Right lobe of liver (tissue), 4 donors: Measurements from ENCODE around the gene TREX2.

ENCODE experiments used
- POLR2A ChIP-seq: fragments of 450-650 bp; IDR thresholded peaks from one replicate; pipeline ENCODE4 v1.6.1; 2017; ENCODE audit warnings: antibody characterized with exemption, mild to moderate bottlenecking
- TF ChIP-seq, protein P1 (sequence below), 4 donors: fragments of 200-600 bp in 3 of 4; fragments of 450-650 bp in 1 of 4; IDR thresholded peaks; one replicate each; pipeline versions ENCODE4 v1.5.1 to v1.8.0; 2016 to 2022; ENCODE audit warnings: antibody characterized with exemption in 4 of 4, mild to moderate bottlenecking in 2 of 4
- donor health status: DM: no; HTN: no; CAD: no.
- donor health status: DM: no; HTN: no; CAD: no.
- donor health status: DM: no; HTN: yes; CAD: no.

DNA sequence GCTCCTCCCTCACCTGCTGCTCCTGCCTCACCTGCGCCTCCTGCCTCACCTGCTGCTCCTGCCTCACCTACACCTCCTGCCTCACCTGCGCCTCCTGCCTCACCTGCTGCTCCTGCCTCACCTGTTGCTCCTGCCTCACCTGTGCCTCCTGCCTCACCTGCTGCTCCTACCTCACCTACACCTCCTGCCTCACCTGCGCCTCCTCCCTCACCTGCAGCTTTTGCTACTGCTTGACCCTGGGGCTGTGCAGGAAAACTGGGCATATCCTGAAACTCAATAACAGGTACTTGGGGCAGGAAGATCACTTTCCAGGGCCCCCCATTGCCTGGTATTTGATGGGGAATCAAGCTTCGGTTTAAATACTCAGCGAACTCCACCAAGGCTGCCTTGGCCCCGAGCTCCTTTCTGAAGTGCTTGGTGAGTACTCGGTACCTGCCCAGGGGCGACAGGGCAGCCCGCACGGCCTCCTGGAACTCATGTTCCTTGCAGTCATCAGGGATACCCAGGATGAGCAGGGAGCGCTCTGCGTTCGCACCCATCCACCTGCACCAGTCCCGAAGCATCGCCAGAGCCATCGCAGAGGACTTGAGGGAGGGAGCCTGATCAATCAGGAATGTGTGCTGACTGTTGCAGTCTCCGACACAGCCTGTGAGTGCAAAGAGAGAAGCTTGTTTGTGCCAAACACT is 47.4 kb downstream of the TREX2 start:
- TF ChIP-seq, protein P1, sequence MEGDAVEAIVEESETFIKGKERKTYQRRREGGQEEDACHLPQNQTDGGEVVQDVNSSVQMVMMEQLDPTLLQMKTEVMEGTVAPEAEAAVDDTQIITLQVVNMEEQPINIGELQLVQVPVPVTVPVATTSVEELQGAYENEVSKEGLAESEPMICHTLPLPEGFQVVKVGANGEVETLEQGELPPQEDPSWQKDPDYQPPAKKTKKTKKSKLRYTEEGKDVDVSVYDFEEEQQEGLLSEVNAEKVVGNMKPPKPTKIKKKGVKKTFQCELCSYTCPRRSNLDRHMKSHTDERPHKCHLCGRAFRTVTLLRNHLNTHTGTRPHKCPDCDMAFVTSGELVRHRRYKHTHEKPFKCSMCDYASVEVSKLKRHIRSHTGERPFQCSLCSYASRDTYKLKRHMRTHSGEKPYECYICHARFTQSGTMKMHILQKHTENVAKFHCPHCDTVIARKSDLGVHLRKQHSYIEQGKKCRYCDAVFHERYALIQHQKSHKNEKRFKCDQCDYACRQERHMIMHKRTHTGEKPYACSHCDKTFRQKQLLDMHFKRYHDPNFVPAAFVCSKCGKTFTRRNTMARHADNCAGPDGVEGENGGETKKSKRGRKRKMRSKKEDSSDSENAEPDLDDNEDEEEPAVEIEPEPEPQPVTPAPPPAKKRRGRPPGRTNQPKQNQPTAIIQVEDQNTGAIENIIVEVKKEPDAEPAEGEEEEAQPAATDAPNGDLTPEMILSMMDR (IDR thresholded peaks at IDR 0.05), result no peak
- TF ChIP-seq POLR2A, result no peak
